D341Med (cell line): ENCODE data around the gene PHKA2.

Experiments used
- DNase-seq: peaks from one replicate; pipeline ENCODE4 v3.0.0; 2012; ENCODE audit warnings: low spot score

Gene PHKA2

DNA sequence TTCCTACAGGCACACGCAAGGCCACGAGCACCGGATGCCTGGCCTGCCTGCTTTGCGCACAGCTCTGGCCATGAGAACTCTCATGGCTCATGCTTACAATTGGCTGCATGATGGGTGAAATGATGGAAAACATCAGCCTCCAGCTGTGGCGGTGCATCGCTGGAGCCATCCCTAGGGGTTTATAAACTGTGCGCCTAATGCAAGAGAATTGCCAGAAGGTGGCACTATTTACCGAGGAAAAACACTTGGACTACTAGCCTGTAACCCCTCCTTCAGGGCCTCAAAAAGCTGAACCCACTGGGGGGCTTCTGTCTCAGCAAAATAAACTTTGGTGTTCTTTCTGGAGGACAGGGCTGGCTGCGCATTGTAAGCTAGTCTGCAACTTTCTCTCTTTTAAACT lies 51.9 kb downstream of the PHKA2 start:
- DNase-seq, result peak; percentile 65

DNA sequence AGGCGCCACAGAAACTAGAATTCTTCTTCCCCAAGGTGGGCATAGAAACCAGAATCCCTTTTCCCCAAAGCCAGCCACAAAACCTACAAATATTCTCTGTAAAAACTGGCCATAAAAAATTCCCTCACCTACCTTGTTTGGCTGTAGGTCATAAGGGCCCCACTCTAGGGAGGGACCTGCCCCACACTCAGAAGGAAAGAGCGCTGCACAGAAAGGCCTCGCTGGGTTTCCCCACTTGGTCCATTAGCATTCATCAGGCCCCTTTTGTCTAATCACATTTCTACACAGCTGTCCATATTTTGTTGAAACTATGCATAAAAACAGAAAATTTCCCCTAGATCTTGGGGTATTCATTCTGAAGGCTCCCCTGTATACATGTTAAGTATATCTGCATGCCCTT lies 54.1 kb downstream of the PHKA2 start:
- DNase-seq, result no peak

DNA sequence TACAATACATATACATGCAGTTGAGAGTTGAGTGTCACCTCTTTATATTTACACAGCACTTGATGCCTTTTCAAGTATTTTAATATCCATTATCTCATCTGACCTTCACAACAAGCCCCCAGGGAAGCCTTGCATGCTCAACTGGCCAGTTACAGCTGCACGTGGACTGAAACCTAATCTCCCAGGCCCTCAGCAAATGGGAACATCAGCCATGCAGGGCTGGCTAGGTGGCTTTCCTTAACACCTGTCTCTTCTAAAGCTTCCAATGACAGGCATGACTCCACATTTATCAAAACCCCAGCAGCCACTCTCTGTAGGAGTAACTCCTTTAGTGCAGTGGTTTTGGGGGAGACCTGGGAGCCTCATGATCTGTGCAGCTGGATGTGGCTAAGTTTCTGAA lies 56.4 kb downstream of the PHKA2 start:
- no peak for DNase-seq

DNA sequence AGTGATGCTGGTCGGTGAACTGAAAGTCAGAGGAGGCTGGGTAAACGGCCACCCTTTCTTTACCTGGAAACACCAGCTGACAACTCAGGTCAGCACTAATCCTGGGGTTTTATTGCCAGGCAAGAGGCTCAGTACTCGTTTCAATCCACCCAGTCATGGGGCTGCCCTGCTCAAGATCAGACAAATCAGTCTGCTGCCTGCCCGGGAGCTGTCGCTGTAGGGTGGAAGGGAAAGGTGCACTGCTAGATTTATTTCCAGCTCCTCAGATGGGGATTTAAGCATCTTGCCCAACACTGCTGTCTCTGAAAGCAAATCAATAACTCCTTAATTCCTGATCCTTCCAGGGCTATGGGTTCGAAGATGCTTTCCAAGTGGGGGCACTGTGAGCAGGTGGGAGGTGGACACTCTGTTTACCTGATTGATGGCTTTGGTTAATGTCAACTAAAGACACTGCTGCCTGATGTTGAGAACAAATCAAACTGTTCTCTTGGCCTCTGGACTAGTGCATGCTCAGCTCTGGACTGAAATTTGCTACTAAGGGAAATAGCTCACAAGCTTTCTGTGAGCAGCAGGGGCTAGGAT lies 59.3 kb downstream of the PHKA2 start:
- DNase-seq, result no peak

GRCh38 chrX:18920566-18920965 lies 63.3 kb downstream of the PHKA2 start:
- DNase-seq, result no peak

DNA sequence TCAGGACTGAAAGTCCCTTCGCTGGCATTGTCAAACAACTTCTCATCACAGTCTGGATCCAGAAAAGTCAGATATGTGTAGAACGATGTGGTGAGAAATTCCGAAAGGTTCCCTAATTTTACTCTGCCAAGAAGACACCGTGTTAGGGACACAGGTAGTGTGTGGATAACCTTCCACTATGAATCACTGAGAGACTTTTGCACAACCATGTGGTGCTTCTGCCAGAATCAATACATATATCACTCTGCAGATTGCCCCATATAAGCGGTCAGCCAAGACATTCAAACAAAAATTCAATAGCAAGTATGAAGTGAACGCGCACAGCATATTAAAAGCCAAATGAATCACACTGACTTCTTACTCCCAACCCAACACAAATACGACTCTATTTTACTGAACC lies 63.8 kb downstream of the PHKA2 start:
- no peak for DNase-seq

DNA sequence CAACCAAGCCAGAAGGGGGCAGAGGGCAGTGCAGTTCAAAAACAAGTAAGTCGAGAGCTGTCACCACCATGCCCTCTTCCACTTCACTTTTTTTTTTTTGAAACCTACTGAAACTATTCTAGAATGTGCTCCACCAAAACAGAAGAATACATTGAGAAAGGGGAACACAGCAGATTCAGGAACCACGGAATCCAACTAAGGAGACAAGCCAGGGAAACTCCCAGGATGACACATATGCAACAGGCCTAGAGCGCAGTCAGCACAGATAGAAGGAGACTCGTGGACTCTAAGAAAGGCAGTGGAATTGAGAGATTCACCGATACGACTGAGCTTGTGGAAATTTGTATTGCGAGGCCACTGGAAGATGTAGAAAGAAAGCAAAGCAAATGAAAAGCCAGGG lies 66.1 kb downstream of the PHKA2 start:
- DNase-seq, result no peak

GRCh38 chrX:18906286-18906685 lies 77.6 kb downstream of the PHKA2 start:
- no peak for DNase-seq

GRCh38 chrX:18900401-18900976 lies 83.4 kb downstream of the PHKA2 start:
- DNase-seq, result no peak

DNA sequence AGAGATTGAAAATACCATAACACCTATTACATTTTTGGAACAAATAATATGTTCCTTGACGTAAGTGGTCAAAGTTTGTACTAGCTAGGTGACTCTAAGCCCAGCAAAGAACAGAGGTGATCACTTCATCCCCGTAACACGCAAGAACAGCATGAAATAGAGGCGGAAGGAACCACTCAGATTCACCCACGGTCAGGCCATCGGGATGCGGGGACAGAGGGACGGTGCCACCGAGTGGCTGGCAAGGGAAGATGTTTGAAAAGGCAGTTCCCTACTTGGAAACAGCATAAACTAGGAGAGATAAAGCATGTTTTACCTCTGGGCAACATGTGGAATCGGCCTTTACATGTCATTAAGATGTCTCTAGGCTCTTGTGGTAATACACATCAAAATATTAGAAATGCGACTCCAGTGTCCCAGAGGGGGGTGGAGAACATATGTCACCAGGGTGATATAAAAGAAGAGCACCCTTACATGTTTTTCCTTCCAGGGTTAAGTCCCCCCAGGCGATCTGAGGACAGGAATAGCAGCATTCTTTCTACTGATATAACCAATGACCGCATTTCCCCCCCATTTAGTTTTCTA lies 84.0 kb downstream of the PHKA2 start:
- DNase-seq, result peak; percentile 67

GRCh38 chrX:18898492-18898891 lies 85.4 kb downstream of the PHKA2 start:
- DNase-seq, result no peak

DNA sequence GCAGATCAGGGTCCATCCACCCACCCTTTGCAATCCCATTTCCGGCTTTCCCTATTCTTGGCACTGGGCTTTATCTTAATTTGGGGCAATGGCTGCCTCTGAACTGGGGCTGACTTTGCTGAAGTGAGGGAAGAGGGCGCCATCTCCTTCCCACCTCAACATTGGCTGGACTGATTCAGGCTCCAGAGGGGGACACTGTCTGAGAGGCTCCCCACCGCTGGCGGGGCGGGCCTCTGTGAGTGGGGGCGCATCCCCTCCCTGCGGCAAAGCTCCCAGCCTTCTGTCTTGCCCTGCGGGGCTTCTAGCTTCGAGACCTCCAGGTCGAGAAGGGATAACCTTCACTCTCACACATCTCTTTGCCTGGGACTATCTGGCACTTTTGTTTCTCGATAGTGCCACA lies 85.8 kb downstream of the PHKA2 start:
- no peak for DNase-seq

- no peak for DNase-seq
These were observed 86.3 kb downstream of the PHKA2 start for GRCh38 chrX:18897611-18898010.

- DNase-seq, result no peak
These were observed 87.0 kb downstream of the PHKA2 start for GRCh38 chrX:18896680-18897544.

- no peak for DNase-seq
These were observed 88.5 kb downstream of the PHKA2 start for GRCh38 chrX:18895189-18895951.

- DNase-seq, result no peak
These were observed 89.8 kb downstream of the PHKA2 start for GRCh38 chrX:18894156-18894555.

GRCh38 chrX:18893536-18893935 lies 90.4 kb downstream of the PHKA2 start:
- no peak for DNase-seq

- DNase-seq, result no peak
These were observed 91.0 kb downstream of the PHKA2 start for GRCh38 chrX:18892899-18893298.

DNA sequence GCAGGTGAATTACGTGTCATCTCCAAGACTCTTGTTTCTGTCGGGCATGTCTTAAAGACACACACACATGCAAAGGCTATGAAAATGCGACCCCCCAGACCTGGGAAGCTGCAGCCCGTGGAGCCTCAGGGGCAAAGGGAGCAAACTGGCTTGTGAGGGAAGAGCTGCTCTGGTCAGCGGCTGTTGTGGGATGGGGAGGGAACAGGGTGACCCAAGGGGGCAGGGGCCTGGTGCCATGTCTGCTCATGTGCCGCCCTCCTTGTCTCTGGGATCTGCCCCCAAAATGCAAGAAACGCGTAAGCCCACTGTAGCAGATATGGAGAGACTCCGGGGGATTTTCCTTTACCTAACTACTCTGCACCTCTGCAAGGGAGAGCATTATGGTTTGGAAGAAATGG lies 92.4 kb downstream of the PHKA2 start:
- no peak for DNase-seq

GRCh38 chrX:18890724-18891547 lies 93.0 kb downstream of the PHKA2 start:
- no peak for DNase-seq

DNA sequence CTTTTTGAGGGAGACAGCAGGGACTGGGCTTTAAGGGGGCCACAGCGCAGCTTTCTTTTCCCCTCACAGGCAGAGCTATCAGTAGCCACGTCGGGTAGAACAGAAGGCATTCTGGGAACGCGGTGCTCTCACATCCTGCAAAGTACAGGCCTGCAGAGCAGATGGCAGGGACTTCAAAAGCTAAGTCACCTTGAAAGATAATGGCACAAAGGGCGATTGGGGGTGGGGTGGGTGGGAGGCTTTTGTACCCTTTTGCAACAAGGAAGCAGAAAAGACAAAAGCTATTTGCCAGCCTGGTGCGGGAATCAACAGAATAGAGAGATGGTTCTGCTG lies 93.9 kb downstream of the PHKA2 start:
- DNase-seq, result no peak
